HepG2 (cell line): ENCODE results near the gene TRAPPC5. TPM values are rescaled to one million over a fixed set of nuclear protein-coding genes. Genes with fewer than 3 reads are reported as not detected.

Experiments
- ATAC-seq: fragments of 200-7000 bp; cut with Tn5 transposase; 3 replicates; pipeline ENCODE4 v1.9.1; 2020; ENCODE audit warnings: mild to moderate bottlenecking, moderate library complexity
- BruUV-seq: library from RNA; stranded (reverse); fragments of 400-500 nt; replicated peaks from 2 replicates; lab custom pipeline; 2021; lab: Mats Ljungman, UMichigan
- CTCF ChIA-PET: fragments of 300-600 bp; formaldehyde crosslinking; extraction: SDS; loops from one replicate; lab custom pipeline; 2021; ENCODE audit warnings: low total read pairs, inconsistent platforms, low intra/inter-chr PET ratio; lab: Yijun Ruan, JAX
- POLR2A ChIA-PET: fragments of 350-600 bp; sonication (Branson Sonifier 250); formaldehyde crosslinking; loops from one replicate; lab custom pipeline; 2020; ENCODE audit warnings: antibody characterized with exemption, inconsistent platforms; lab: Yijun Ruan, JAX
- DNase-seq: peaks from one replicate; pipeline ENCODE4 v3.0.0-alpha.2; 2015; ENCODE audit warnings: low spot score
- FAIRE-seq: peaks from 3 replicates; lab custom pipeline; 2011; peaks lifted over from hg19 to GRCh38; lab: Jason Lieb, UNC
- H2AFZ ChIP-seq: one replicate; pipeline ENCODE4 v1.6.1; 2011; ENCODE audit warnings: low read length, inconsistent platforms
- H3K27ac ChIP-seq: fragments of 300-600 bp; 3 replicates; pipeline ENCODE4 v1.8.0; 2011; ENCODE audit warnings: mixed run types, mild to moderate bottlenecking, mixed read lengths, low read length, inconsistent platforms; ENCODE audit not compliant: insufficient read depth; ENCODE audit errors: extremely low read length
- H3K27me3 ChIP-seq, 2 experiments: fragments of 200-600 bp in 1 of 2; 2 replicates in 1 of 2; 3 replicates in 1 of 2; pipeline versions ENCODE4 v1.6.0 to v1.8.0; 2011; ENCODE audit warnings: low read length in 2 of 2, mild to moderate bottlenecking in 2 of 2, moderate library complexity in 2 of 2, inconsistent platforms in 1 of 2; ENCODE audit not compliant: insufficient read depth in 2 of 2, control insufficient read depth in 1 of 2
- H3K36me3 ChIP-seq, 2 experiments: fragments of 200-600 bp in 1 of 2; replicated peaks in 1 of 2; 2 replicates in 1 of 2; 3 replicates in 1 of 2; pipeline versions ENCODE4 v1.5.1 to v1.8.0; 2011; ENCODE audit warnings: low read length in 2 of 2, inconsistent platforms in 1 of 2; ENCODE audit not compliant: insufficient read depth in 2 of 2, control insufficient read depth in 1 of 2
- H3K4me1 ChIP-seq: 2 replicates; pipeline ENCODE4 v1.5.1; 2012; ENCODE audit warnings: low read length, inconsistent platforms; ENCODE audit not compliant: insufficient read depth
- H3K4me2 ChIP-seq: 2 replicates; pipeline ENCODE4 v1.6.0; 2011; ENCODE audit warnings: low read depth, low read length, inconsistent platforms
- H3K4me3 ChIP-seq, 3 experiments: fragments of 200-600 bp in 1 of 3; sonication (generic), shearing (Covaris generic) in 1 of 3; replicated peaks in 1 of 3; 2 replicates each; pipeline ENCODE4 v1.5.1; 2011 to 2016; ENCODE audit warnings: low read length in 3 of 3, inconsistent platforms in 2 of 3, low read depth in 2 of 3, mild to moderate bottlenecking in 2 of 3, control low read depth in 1 of 3, mixed read lengths in 1 of 3; ENCODE audit not compliant: insufficient read depth in 1 of 3
- H3K79me2 ChIP-seq: one replicate; pipeline ENCODE4 v1.6.1; 2011; ENCODE audit warnings: low read length, inconsistent platforms; ENCODE audit not compliant: insufficient read depth
- H3K9ac ChIP-seq: 2 replicates; pipeline ENCODE4 v1.6.0; 2011; ENCODE audit warnings: mild to moderate bottlenecking, low read depth, low read length, inconsistent platforms; ENCODE audit not compliant: insufficient read depth
- H3K9me3 ChIP-seq: 2 replicates; pipeline ENCODE4 v1.5.1; 2012; ENCODE audit warnings: mild to moderate bottlenecking, low read length
- H4K20me1 ChIP-seq: 2 replicates; pipeline ENCODE4 v1.6.0; 2011; ENCODE audit warnings: inconsistent platforms, mild to moderate bottlenecking, low read length, moderate library complexity; ENCODE audit not compliant: insufficient read depth
- CC2D1A ChIP-seq: sonication (generic); formaldehyde crosslinking; IDR thresholded peaks from 2 replicates; pipeline ENCODE4 v1.8.1; 2023; ENCODE audit warnings: mild to moderate bottlenecking, missing genetic modification reagents
- FOXA1 ChIP-seq, 2 experiments: fragments of 450-650 bp in 1 of 2; sonication (generic) in 1 of 2; formaldehyde crosslinking in 1 of 2; IDR thresholded peaks; 2 replicates each; pipeline versions ENCODE4 v1.4.0 to v1.6.1; 2016 to 2020; ENCODE audit warnings: missing genetic modification reagents in 1 of 2
- MYC ChIP-seq: sonication (generic); formaldehyde crosslinking; IDR thresholded peaks from 2 replicates; pipeline ENCODE4 v1.9.0; 2021; ENCODE audit warnings: missing genetic modification reagents, borderline replicate concordance
- RFX3 ChIP-seq: IDR thresholded peaks from 2 replicates; pipeline ENCODE4 v1.6.1; 2016; ENCODE audit warnings: missing biosample characterization, missing genetic modification reagents
- ZMYM3 ChIP-seq: sonication (generic); formaldehyde crosslinking; IDR thresholded peaks from 2 replicates; pipeline ENCODE4 v1.5.1; 2020; ENCODE audit warnings: mild to moderate bottlenecking, missing genetic modification reagents
- ZNF367 ChIP-seq: sonication (generic); formaldehyde crosslinking; IDR thresholded peaks from 2 replicates; pipeline ENCODE4 v1.4.0; 2020; ENCODE audit warnings: missing genetic modification reagents, borderline replicate concordance
- ZNF546 ChIP-seq: sonication (generic); formaldehyde crosslinking; conservative IDR thresholded peaks from 2 replicates; pipeline ENCODE4 v1.8.1; 2023; ENCODE audit warnings: mild to moderate bottlenecking, missing genetic modification reagents
- ZNF768 ChIP-seq: sonication (generic); formaldehyde crosslinking; IDR thresholded peaks from 2 replicates; pipeline ENCODE4 v1.4.0; 2020; ENCODE audit warnings: missing genetic modification reagents
- WGBS: methylation state at CpG from one replicate; pipeline ENCODE4 v1.1.6; 2017; ENCODE audit warnings: low lambda C conversion rate; 5-methylcytosine and 5-hydroxymethylcytosine counted together
- in situ Hi-C: cut with HindIII; loops from 2 replicates; pipeline ENCODE4 v1.10.0; 2017; ENCODE audit warnings: low pct_unique_long_range_greater_than_20kb; ENCODE audit not compliant: extremely low pct_ligation_motif_present
- intact Hi-C: fragments of 100-400 bp; cut with micrococcal nuclease; formaldehyde crosslinking; loops from one replicate; pipeline ENCODE4 v1.10.0; 2022; ENCODE audit not compliant: unreplicated experiment
- polyA plus RNA-seq, 8 experiments: library from polyadenylated mRNA; depleted of rRNA in 3 of 8; stranded (reverse) in 7 of 8; unstranded in 1 of 8; fragments of >200 nt; fragmentation: Illumina TruSeq in 4 of 8; extraction: Trizol in 4 of 8; gene quantifications; 2 replicates each; pipeline versions ENCODE4 v1.2.1 to v1.2.3, GENCODE V29; 2011 to 2016; ENCODE audit warnings: low read depth in 4 of 8, missing spikeins in 1 of 8, mixed read lengths in 1 of 8; ENCODE audit not compliant: insufficient read depth in 1 of 8
- total RNA-seq, 5 experiments: library from RNA; depleted of rRNA; stranded (reverse); fragments of >200 nt; fragmentation: Illumina TruSeq; extraction: Trizol; gene quantifications; 2 replicates each; pipeline ENCODE4 v1.2.3, GENCODE V29; 2016; ENCODE audit warnings: low read depth in 1 of 5
- TF ChIP-seq, protein P1 (sequence below): sonication (generic); formaldehyde crosslinking; IDR thresholded peaks from 2 replicates; pipeline ENCODE4 v1.8.0; 2022; ENCODE audit warnings: missing genetic modification reagents, mild to moderate bottlenecking, inconsistent platforms, borderline replicate concordance

Gene TRAPPC5
- total and polyA plus RNA-seq, 2 of the 13 experiments (the other 11 are each of a cell fraction or from before 2014, with no cell fraction given), result 38.5 to 78.7 TPM

DNA sequence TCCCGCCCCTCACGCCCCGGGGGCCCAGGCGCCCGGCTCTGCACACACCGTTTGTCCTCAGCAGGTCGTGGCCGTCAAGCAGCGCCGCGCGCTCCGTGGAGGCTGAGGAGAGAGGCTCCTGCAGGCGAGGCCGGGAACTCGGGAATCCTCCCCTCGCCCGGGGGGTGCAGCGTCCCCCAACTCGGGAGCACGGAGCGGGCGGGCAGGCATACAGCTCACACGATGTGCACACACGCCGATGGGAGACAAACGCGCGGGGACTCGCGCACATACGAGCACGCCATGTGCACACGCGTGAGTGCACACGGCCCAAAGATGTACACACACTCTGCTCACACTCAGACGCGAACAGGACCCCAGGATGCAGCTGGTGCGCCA, 50.6 kb downstream of the TRAPPC5 start:
- H3K9ac ChIP-seq, result no peak overlapping the region
- H4K20me1 ChIP-seq, result no peaks in the 10 kb centered on the region
- DNase-seq (no peak), ATAC-seq (no peak), FAIRE-seq (no peak)
- H3K36me3 ChIP-seq, result no peaks in the 10 kb centered on the region
- intact Hi-C loops, result no loop called here
- no peak overlapping the region for H3K27ac ChIP-seq
- peaks cover 1 to 31% of the 10 kb centered on the region in 2 experiments; a peak in 3 of 5 replicates for H3K27me3 ChIP-seq
- H2AFZ ChIP-seq, result no peak overlapping the region
- no peaks in the 10 kb centered on the region for H3K9me3 ChIP-seq
- in situ Hi-C loops, result no loop called here
- no peak overlapping the region for H3K4me3 ChIP-seq
- BruUV-seq, result no TSS peak
- POLR2A ChIA-PET, result no interaction called here
- H3K79me2 ChIP-seq, result no peaks in the 10 kb centered on the region
- TF ChIP-seq RFX3 (CRISPR knock-in tag) (no peak), ZNF367 (CRISPR knock-in tag) (no peak), CC2D1A (CRISPR knock-in tag) (no peak), MYC (CRISPR knock-in tag) (no peak), FOXA1 (IDR thresholded peaks at IDR 0.05) (no peak), FOXA1 (CRISPR knock-in tag; IDR thresholded peaks at IDR 0.05) (no peak)
- TF ChIP-seq, protein P1, sequence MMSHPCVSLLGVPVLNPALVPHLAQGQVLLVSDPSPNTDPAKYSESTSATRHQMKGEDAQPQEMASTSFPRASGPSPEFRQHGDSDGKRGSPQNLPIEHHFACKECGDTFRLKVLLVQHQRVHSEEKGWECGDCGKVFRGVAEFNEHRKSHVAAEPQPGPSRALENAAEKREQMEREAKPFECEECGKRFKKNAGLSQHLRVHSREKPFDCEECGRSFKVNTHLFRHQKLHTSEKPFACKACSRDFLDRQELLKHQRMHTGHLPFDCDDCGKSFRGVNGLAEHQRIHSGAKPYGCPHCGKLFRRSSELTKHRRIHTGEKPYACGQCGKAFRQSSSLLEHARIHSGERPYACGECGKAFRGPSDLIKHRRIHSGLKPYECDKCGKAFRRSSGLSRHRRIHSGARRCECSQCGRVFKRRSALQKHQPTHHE (CRISPR knock-in tag), result no peak
- H3K4me2 ChIP-seq, result no peak overlapping the region
- no peaks in the 10 kb centered on the region for H3K4me1 ChIP-seq
- WGBS, result 66% methylated on average over 24 of the region's 39 CpGs
- CTCF ChIA-PET, result no interaction called here

DNA sequence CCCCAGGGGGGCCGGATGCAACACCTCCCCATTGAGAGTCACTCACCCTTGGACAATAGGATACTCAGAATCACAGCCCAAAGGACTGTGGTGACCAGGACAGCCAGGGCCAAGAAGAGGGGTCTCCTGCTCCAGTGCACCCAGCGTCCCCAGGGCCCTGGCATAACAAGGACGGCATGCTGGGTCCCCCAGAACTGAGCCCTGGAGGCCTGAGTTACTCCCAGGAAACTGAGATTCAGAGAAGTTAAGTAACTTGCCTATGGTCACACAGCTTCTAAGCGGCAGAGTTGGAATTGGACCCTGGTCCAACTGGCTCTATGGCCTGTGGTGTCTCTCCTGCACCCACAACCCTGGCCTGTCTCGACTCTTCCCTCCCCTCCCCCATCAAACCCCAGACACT, 51.0 kb downstream of the TRAPPC5 start:
- ATAC-seq, result no peak
- Histone ChIP-seq H3K9ac (no peak overlapping the region), H2AFZ (no peak overlapping the region), H3K27ac (no peak overlapping the region), H4K20me1 (no peaks in the 10 kb centered on the region), H3K36me3 (no peaks in the 10 kb centered on the region), H3K9me3 (no peaks in the 10 kb centered on the region), H3K4me3 (no peak overlapping the region)
- BruUV-seq, result no TSS peak
- DNase-seq, result no peak
- TF ChIP-seq ZNF546 (CRISPR knock-in tag), result no peak
- peak; percentile 95 for TF ChIP-seq ZNF768 (CRISPR knock-in tag)
- TF ChIP-seq ZMYM3 (CRISPR knock-in tag), result 0 out of 2 replicates have a peak, but pooled peaks have one; percentile 25
- TF ChIP-seq, all 625 proteins: peak for 2
- no peak for FAIRE-seq
- in situ Hi-C loops, result no loop called here
- intact Hi-C loops, result no loop called here
- 30% methylated on average over 3 of the region's 5 CpGs for WGBS
- Histone ChIP-seq H3K79me2 (no peaks in the 10 kb centered on the region), H3K4me1 (no peaks in the 10 kb centered on the region), H3K4me2 (no peak overlapping the region), H3K27me3 (peaks cover 1 to 31% of the 10 kb centered on the region in 2 experiments; a peak in 3 of 5 replicates)
- ChIA-PET POLR2A (no interaction called here), CTCF (no interaction called here)
